GM21423 (cell line): Measurements from ENCODE around the gene SLC39A9.

Experiments
- ATAC-seq: cut with Tn5 transposase; IDR thresholded peaks from one replicate; pipeline ENCODE4 v1.9.1; 2021; ENCODE audit warnings: mild to moderate bottlenecking, moderate library complexity; ENCODE audit not compliant: unreplicated experiment

The SLC39A9 gene, protein sequence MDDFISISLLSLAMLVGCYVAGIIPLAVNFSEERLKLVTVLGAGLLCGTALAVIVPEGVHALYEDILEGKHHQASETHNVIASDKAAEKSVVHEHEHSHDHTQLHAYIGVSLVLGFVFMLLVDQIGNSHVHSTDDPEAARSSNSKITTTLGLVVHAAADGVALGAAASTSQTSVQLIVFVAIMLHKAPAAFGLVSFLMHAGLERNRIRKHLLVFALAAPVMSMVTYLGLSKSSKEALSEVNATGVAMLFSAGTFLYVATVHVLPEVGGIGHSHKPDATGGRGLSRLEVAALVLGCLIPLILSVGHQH

GRCh38 chr14:69398053-69398817 is at the start of gene SLC39A9, which contains the start of gene ERH:
Gene SLC39A9, plus strand, starts transcription at chr14:69398692. Its CDS starts 678 bp downstream, at chr14:69399370.
Gene ERH, minus strand, starts transcription at chr14:69398299. Its CDS starts 66 bp downstream, at chr14:69398233.
- peak; percentile 86 for ATAC-seq

DNA sequence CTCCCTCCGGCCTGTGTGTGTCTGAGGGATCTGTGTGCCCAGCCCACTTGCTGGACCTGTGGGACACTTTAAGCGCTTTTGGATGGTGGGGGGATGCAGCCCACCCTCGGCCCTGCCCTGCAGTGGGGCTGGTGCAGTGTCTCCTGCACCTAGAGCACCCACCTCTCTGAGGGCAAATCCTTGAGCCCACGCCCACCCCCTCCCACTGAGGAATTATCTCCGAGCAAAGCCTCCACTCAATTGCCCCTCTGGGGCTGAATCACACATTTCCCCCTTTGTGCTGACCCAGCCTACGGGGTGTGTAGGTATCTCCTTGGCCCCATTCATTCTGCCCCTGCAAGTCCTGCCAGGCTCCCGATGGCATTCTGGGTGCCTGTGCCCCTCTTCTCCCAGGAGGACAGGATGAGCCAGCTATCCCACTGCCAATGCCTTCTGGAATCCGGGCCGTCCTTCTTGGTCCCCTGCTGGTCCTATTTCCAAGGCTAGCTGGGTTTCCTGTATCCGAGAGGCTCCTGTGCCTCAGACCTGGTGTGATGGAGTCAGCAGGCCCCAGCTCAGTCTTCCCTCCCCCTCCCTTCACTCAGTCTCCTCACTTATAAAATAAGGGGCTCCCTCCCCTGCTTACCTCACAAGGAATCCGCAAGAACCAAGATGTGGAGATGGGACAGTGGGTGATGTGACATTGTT is 49.3 kb upstream of the SLC39A9 start:
- ATAC-seq = no peak

- no peak for ATAC-seq
Observed at GRCh38 chr14:69350892-69351291, 47.6 kb upstream of the SLC39A9 start.

- ATAC-seq = no peak
Observed at GRCh38 chr14:69351385-69351784, 47.1 kb upstream of the SLC39A9 start.

DNA sequence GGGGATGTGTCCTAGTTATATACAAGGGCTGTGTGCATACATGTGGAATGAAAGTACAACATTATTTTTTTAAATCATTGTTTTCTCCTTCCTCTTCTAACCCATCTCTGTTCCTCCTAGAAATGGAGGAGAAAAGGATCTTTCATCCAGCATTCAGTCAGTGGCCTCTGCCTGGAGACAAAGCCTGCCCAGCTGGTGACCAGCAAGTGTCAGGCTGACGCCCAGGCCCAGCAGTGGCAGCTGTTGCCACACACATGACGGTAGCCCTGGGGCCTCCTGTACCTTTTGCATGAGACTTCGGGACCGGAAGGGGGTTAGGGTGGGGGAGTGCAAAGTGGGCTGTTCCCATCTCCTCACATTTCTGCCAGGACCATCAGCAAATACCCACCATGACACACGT is 46.6 kb upstream of the SLC39A9 start:
- no peak for ATAC-seq

- ATAC-seq = no peak
Observed at GRCh38 chr14:69353168-69353567, 45.3 kb upstream of the SLC39A9 start.

- peak; percentile 90 for ATAC-seq
Observed at GRCh38 chr14:69354383-69355153, 43.9 kb upstream of the SLC39A9 start.

- no peak for ATAC-seq
Observed at GRCh38 chr14:69355154-69355597, 43.3 kb upstream of the SLC39A9 start.

- no peak for ATAC-seq
Observed at GRCh38 chr14:69355607-69356281, 42.7 kb upstream of the SLC39A9 start.

DNA sequence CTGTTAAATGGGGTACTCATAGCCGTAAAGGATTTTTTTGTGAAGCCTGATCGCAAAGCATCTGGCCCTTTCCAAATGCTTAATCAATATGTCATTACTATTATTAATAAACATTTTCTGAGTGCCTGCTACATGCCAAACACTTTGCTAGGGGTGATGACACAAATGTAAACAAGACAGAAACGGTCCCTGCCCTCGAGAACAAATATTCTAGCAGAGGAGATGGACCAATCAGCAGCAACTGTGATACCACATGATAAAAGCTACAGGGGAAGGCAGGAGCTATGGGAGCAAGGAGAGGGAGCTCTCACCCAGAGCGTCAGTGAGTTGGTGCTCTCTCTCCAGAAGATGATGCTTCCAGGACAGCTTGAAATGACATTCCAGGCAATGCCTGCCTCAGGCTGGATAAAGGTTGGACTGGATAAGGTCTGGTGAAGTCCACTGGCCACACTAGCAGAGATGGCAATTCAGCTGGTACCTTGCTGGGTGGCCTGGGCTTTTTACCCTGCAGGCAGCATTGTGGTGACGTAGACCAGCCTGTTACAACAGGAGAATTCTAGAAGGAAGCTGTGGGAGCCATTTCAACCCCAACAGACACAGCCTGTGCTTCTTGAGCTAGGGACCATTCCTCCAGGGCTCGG is 41.5 kb upstream of the SLC39A9 start:
- ATAC-seq = no peak

GRCh38 chr14:69357544-69358200 is 40.8 kb upstream of the SLC39A9 start:
- ATAC-seq = no peak

DNA sequence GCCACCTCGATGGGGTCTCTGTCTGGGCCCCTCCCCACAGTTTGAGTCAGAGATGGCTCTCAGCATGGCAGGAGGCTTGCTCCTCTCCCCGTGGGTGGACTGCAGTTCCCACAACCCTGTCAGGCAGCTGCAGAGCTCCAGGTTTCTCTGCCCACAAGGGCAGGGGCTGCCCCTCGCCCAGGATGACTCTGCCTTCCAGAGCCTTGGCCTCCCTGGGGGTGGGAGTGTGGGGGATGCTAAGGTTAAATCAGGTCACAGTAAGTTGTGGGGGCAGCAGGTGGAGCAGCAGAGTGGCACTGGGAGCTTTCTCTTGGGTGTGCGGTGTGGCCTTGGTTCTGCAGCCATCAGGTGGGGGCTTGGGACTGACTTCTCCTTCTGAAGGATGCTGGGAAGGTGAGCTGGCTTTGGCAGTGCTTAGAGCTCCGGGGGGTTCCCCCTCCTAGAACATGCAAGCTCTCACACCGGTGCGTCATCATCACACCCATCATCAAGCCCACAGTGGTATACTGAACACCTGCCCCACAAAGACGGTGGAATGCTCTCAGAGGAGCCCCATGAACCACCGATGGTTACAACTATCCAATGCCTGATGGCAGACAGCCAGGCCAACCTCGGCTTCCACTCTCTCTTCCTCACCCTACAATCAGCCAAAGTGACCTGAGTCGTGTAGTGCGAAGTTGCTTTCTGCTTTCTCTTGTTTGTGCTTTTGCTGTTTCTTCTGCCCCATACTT is 40.1 kb upstream of the SLC39A9 start:
- no peak for ATAC-seq

DNA sequence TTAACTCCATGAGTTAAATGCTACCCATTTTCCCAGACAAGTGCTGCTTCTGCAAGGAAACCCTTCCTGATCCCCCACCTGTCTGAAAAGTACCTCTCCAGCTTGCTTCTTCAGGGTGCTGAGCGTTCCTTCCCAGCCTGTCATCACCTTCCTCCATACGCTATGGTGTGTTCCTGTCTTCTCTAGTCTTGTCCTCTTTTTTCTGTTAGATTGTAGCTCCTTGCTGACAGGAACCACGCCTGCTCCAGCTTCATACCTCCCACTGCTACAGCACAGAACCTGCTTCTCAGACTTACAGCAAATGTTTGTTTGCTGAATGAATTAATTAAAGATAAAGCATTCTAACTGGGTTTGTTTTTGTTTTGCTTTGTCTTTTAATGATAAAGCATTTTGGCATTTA is 39.5 kb upstream of the SLC39A9 start:
- ATAC-seq = no peak

DNA sequence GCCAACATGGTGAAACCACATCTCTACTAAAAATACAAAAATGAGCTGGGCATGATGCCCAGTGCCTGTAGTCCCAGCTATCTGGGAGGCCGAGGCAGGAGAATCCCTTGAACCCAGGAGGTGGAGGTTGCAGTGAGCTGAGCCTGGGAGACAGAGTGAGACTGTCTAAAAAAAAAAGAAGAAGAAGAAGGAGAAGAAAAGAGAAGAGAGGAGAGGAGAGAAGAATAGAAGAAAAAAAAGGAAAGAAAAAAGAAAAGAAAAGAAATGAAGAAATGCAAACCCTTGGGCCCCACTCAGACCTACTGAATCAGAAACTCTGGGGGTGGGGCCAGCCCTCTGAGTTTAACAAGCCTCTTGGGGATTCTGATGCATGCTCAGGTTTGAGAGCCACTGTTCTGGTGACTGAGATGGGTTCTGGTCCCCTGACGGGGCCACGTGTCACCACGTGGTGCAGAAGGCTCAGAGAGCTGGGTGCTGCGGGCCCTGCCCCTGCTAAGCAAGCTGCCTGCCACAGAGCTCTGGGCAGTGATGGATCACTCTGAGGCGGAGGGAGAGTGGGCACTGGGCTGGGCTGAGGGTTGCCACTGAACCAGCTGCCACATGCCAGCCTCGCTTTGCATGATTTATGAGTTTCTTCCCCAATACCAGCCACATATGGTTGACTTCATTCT is 37.9 kb upstream of the SLC39A9 start:
- ATAC-seq = no peak

- ATAC-seq = no peak
Observed at GRCh38 chr14:69363055-69363454, 35.4 kb upstream of the SLC39A9 start.

- no peak for ATAC-seq
Observed at GRCh38 chr14:69363964-69364363, 34.5 kb upstream of the SLC39A9 start.

GRCh38 chr14:69364378-69364777 is 34.1 kb upstream of the SLC39A9 start:
- no peak for ATAC-seq

- ATAC-seq = no peak
Observed at GRCh38 chr14:69366069-69366468, 32.4 kb upstream of the SLC39A9 start.
